Measurements from ENCODE around the gene MRPL48. TPM values are rescaled to one million over a fixed set of nuclear protein-coding genes. Genes with fewer than 3 reads are reported as not detected.

Gene MRPL48
- total and polyA plus RNA-seq, 10 of the 15 experiments (the other 5 are each of a cell fraction or from before 2014, with no cell fraction given) = 46.7 to 159 (median 83.4) TPM

- TF ChIP-seq CBX3 (IDR thresholded peaks at IDR 0.05; ENCODE audit: borderline replicate concordance, low read depth) = no peak
- TF ChIP-seq NR2C1 (IDR thresholded peaks at IDR 0.05) = peak; percentile 85
- TF ChIP-seq ZNF687 (IDR thresholded peaks at IDR 0.05) = no peak
- TF ChIP-seq CBFB (IDR thresholded peaks at IDR 0.05; ENCODE audit: low read depth) = 0 out of 2 replicates have a peak, but pooled peaks have one; percentile 21
- peak; percentile 84 for TF ChIP-seq HCFC1 (IDR thresholded peaks at IDR 0.05; ENCODE audit: low read length)
- TF ChIP-seq IRF4 (IDR thresholded peaks at IDR 0.05; ENCODE audit: low read depth, low read length) = peak; percentile 85
- no peak for TF ChIP-seq LARP7 (IDR thresholded peaks at IDR 0.05)
These were observed 8.4 kb upstream of the MRPL48 start (continued) for GRCh38 chr11:73779084-73779902.

- ChIA-PET CTCF (no interaction called here), RAD21 (ENCODE audit: unreplicated experiment) (no interaction called here), POLR2A (no interaction called here), SMC1A (ENCODE audit: uncharacterized antibody, unreplicated experiment) (no interaction called here)
- no TSS peak for BruUV-seq (replicated peaks)
- intact Hi-C loops (cut with micrococcal nuclease; ENCODE audit: unreplicated experiment) = no loop called here
- no peak overlapping the region for H2AFZ ChIP-seq (ENCODE audit: control insufficient read depth, low read depth, low read length)
- no peaks in the 10 kb centered on the region for H3K9me3 ChIP-seq (replicated peaks; ENCODE audit: control insufficient read depth, insufficient read depth, low read length)
- in situ Hi-C loops (cut with MboI) = no loop called here
- no peaks in the 10 kb centered on the region for H3K27me3 ChIP-seq (replicated peaks in 1 of 2; ENCODE audit: control insufficient read depth in 2 of 2, insufficient read depth in 2 of 2, low read length in 1 of 2)
- H3K4me2 ChIP-seq (ENCODE audit: control insufficient read depth, insufficient read depth) = no peak overlapping the region
- TF ChIP-seq PBX3 (IDR thresholded peaks at IDR 0.05; ENCODE audit: insufficient replicate concordance, low read depth, low read length) = no peak
- TF ChIP-seq NFYA (IDR thresholded peaks at IDR 0.05; ENCODE audit: borderline replicate concordance, low read depth, low read length) = no peak
- no peak for TF ChIP-seq POLR2AphosphoS2 (IDR thresholded peaks at IDR 0.05; ENCODE audit: low read depth, low read length)
- no peak for TF ChIP-seq PAX8 (IDR thresholded peaks at IDR 0.05)
- DNase-seq (ENCODE audit: low read depth, low spot score) (no peak), FAIRE-seq (no peak), ATAC-seq (no peak)
- H3K9ac ChIP-seq (ENCODE audit: control insufficient read depth, insufficient read depth, low read length) = no peak overlapping the region
- H3K27ac ChIP-seq (ENCODE audit: control insufficient read depth, insufficient read depth) = no peak overlapping the region
- no peak overlapping the region for H3K4me3 ChIP-seq
- H3K36me3 ChIP-seq (ENCODE audit: control insufficient read depth in 2 of 2, insufficient read depth in 2 of 2, low read length in 1 of 2) = no peaks in the 10 kb centered on the region
- H4K20me1 ChIP-seq (ENCODE audit: control insufficient read depth, insufficient read depth) = no peaks in the 10 kb centered on the region
- WGBS (ENCODE audit: insufficient coverage, insufficient replicate concordance, low lambda C conversion rate, missing lambda C conversion rate) = 98% methylated on average over 6 of the region's 6 CpGs
- H3K4me1 ChIP-seq (ENCODE audit: control insufficient read depth, insufficient read depth, low read length) = peaks cover 4% of the 10 kb centered on the region; the same call in 1 of the 2 replicates
- no peaks in the 10 kb centered on the region for H3K79me2 ChIP-seq (ENCODE audit: control insufficient read depth, insufficient read depth, low read length)
These were observed 6.4 kb upstream of the MRPL48 start for GRCh38 chr11:73781303-73781702.
